C4-2B (cell line): ENCODE results near the gene STYXL2.

Experiments used
- CTCF ChIP-seq: fragments of 450-650 bp; conservative IDR thresholded peaks from 2 replicates; pipeline ENCODE4 v1.5.1; 2017; ENCODE audit warnings: mild to moderate bottlenecking
- ZFX ChIP-seq: fragments of 450-650 bp; IDR thresholded peaks from 2 replicates; pipeline ENCODE4 v1.6.1; 2017

GRCh38 chr1:167077868-167078210 lies 16.0 kb upstream of the STYXL2 start:
- TF ChIP-seq CTCF, result no peak
- TF ChIP-seq ZFX, result no peak
